Measurements from ENCODE around the gene USP5.

Gene USP5, protein sequence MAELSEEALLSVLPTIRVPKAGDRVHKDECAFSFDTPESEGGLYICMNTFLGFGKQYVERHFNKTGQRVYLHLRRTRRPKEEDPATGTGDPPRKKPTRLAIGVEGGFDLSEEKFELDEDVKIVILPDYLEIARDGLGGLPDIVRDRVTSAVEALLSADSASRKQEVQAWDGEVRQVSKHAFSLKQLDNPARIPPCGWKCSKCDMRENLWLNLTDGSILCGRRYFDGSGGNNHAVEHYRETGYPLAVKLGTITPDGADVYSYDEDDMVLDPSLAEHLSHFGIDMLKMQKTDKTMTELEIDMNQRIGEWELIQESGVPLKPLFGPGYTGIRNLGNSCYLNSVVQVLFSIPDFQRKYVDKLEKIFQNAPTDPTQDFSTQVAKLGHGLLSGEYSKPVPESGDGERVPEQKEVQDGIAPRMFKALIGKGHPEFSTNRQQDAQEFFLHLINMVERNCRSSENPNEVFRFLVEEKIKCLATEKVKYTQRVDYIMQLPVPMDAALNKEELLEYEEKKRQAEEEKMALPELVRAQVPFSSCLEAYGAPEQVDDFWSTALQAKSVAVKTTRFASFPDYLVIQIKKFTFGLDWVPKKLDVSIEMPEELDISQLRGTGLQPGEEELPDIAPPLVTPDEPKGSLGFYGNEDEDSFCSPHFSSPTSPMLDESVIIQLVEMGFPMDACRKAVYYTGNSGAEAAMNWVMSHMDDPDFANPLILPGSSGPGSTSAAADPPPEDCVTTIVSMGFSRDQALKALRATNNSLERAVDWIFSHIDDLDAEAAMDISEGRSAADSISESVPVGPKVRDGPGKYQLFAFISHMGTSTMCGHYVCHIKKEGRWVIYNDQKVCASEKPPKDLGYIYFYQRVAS

DNA sequence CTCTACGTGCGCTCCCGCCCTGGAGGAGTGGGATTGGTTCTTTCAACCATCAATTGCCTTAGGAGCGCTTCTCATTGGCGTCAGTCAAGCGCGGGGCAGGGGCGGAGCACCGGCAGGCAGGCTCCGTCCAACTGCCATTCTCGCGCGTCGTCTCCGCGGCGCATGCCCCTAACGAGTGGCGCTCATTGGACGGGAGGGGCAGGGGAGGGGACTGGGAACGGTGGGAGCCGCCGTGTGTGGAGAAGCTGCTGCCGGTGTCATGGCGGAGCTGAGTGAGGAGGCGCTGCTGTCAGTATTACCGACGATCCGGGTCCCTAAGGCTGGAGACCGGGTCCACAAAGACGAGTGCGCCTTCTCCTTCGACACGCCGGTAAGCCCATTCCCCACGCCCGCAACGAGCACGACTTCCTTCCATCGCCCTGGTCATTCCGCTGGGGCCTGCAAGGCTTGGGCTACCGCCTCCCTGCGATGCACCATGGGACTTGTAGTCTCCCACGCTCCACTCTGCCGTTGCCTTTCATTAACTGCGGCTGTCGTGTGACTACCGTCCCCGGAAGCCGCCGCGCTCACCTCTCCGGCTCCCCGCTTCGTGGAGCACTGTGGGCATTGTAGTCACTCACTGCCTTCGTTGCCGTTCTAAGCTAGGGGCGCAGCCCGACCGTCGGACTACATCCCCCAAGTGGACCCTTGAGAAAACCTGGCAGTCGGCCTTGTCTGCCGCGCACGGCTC is at the start of gene USP5:
USP5 (plus strand) TSS at position 230 of the 730 bp plus-strand sequence; CDS start at position 260, 30 bp downstream.
- TF ChIP-seq ZFX (IDR thresholded peaks at IDR 0.05) (peak; percentile 94; the same call in 1 of the 2 replicates), CTCF (conservative IDR thresholded peaks at IDR 0.05) (no peak)
- H3K27ac ChIP-seq: peak within 1 kb of the TSS; percentile 92

- no peak overlapping the region for H3K27ac ChIP-seq
- TF ChIP-seq CTCF (conservative IDR thresholded peaks at IDR 0.05): no peak
- TF ChIP-seq ZFX (IDR thresholded peaks at IDR 0.05): no peak
Measured at GRCh38 chr12:6807170-6807569, 44.8 kb upstream of the USP5 start.

GRCh38 chr12:6809056-6809455 is 42.9 kb upstream of the USP5 start:
- no peak for TF ChIP-seq CTCF (conservative IDR thresholded peaks at IDR 0.05)
- TF ChIP-seq ZFX (IDR thresholded peaks at IDR 0.05): no peak
- no peak overlapping the region for H3K27ac ChIP-seq

GRCh38 chr12:6810758-6811157 is 41.2 kb upstream of the USP5 start:
- no peak for TF ChIP-seq CTCF (conservative IDR thresholded peaks at IDR 0.05)
- no peak for TF ChIP-seq ZFX (IDR thresholded peaks at IDR 0.05)
- no peak overlapping the region for H3K27ac ChIP-seq

- TF ChIP-seq CTCF (conservative IDR thresholded peaks at IDR 0.05) (no peak), ZFX (IDR thresholded peaks at IDR 0.05) (no peak)
- no peak overlapping the region for H3K27ac ChIP-seq
Measured at GRCh38 chr12:6813363-6813762, 38.6 kb upstream of the USP5 start.

GRCh38 chr12:6816598-6816997 is 35.4 kb upstream of the USP5 start:
- H3K27ac ChIP-seq: no peak overlapping the region
- TF ChIP-seq ZFX (IDR thresholded peaks at IDR 0.05) (no peak), CTCF (conservative IDR thresholded peaks at IDR 0.05) (no peak)

Data from C4-2B (cell line).